DMS153 (cell line): ENCODE data around the gene GFOD1.
"Not testable (repeated sequence)": the region's sequence is repeated elsewhere in the genome, so short reads cannot be mapped to it uniquely, and the experiment has no call there.

Source experiments
- DNase-seq: peaks from one replicate; lab custom pipeline; 2025; lab: John Stamatoyannopoulos, UW

GFOD1 gene

DNA sequence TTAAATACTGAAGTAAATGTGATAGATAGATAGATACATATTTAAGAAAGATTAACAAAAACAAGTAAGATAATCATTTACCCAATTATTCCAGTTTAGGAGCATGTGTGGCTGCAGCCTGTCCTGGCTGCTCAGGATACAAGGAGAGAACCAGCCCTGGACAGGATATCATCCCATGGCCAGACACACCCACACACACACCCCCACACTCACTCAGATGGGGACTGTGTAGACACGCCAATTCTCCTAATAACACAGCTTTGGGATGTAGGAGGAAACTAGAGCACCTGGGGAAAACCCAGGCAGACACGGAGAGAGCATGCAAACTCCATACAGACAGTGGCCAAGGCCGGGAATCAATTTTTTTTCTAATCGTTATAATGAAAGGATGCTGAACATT lies 45.6 kb downstream of the GFOD1 start:
- DNase-seq: no peak

DNA sequence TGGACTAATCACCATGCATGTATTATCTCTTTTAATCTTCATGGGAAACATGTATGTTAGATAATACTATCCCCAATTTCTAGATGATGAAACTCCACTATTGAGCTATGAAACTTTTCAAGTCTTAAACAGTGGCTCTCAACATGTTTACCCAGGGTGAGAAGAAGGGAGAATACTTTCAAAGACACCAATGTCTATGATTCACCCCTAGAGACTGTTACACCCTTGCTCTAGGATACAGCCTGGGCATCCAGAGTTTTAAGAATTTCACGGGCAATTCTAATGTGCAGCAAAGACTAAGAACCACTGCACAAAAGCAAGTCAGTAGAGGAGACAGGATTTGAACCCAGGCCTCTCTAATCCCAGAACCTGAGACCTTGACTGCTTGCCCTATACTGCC lies 47.8 kb downstream of the GFOD1 start:
- DNase-seq: no peak

DNA sequence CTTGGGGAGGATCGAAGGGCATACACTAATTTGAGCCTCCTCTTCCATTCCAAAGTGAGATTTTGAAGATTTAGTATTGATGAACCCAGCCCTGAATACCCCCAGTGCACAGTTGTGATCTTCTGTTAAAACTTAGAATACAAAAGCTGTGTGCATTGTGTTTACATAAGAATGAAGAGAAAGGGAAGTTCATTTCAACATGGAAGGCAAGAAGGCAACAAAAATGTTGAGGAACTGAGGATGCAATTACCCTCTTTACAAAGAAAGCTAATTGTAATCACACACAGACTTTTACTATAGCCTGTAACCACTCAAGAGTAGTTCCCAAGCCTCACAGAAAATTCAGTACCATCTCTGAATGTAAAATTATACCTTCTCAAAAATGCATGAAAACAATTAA lies 49.3 kb downstream of the GFOD1 start:
- DNase-seq: no peak

DNA sequence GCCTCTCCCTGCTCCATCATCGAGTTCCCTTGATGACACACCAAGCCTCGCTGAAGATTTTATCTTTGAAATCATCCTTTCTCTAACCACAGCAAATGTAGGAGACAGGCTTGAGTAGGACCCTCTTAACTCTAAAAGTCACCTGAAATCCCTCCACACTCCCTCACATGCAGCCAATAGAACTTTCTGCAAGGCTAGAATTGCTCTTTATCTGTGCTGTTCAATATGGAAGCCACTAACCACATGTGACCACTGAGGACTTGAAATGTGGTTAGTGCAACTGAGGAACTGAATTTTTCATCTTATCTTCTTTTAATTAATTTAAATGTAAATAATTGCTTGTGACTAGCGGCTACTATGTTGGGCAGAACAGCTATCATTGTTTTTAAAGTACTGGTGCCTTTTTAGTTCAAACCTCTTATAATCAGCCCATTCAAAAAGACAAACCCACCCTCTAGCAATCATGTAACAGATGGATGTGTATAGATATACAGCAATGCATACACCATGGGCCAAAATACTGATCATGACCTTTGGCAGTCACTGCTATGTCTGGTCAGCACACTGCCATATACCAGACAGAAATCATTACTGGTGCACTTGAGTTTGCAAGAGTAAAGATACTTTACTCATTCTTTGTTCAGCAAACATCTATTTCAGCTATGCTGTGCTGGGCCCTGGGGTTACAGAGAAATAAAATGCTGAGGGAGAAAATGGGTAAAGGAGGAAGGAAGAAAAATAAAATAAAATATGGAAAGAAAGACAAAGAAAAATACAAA lies 50.0 kb downstream of the GFOD1 start:
- no peak for DNase-seq

DNA sequence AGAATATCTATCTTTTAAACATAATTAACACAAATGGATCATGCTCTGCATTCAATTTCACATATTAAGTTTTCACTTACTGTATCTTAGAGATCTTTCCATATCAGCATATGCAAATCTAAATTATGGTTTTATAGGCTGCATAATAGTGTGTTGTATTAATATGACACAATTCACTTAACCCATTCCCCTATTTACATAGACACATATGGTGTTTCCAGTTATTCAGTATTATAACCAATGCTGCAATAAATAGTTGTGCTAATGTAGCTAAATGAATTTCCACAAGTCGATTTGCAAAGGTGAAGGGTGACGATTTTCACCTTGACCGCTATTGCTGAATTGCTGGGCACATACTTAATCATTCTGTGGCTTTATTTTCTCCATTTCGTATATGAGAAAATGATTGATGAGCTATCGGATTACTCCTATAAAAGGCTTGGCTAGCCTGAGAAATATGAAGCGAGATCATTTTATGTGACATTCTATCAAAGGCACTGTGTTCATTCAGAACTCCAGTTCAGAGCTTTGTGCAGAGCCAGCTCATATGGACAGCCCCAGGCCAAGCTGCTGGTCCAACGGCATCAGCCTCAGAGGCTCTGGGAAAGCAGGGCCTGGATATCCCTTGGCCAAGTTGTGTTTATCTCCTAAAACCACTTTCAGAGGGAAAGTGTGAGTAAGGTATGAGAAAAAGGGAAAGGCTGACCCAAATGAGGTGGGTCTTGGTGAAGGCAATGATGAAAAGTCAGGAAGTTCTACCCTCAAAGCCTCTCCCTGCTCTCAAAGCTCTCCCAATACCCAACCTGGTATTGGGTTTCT lies 50.8 kb downstream of the GFOD1 start:
- no peak for DNase-seq

DNA sequence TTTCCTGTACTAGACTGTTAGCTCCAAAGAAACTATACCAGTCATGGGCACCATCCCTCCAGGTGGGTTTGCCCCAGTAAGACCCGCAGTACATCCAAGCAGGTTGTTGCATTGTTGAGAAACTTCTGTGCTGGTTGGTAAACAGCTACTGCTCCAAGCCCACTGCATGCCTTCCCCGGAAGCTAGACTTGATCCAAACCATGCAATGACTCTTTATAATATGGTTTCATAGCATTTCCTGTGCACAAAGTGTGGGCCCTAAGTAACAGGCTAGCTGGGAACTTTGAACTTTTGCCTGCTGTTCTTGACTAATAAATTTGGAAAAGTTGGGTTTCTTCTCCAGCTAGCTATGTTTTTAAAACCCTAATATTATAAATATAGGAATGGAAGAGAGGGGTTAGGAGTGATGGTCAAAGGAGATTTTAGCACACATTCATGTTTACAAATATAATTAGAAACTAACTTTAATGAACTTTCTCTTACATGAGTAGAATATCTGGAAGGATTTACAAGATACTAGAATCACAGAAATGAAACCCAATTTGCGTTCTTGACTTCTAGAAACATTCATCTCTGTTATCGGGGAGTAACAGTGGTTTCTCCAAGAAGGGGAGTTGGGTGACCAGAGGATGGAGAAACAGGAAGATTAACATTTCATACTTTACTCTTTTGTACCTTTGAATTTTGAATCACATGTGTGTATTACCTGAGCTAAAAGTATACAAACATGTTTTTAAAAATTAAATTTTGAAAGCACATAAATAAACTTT lies 51.7 kb downstream of the GFOD1 start:
- DNase-seq: no peak

DNA sequence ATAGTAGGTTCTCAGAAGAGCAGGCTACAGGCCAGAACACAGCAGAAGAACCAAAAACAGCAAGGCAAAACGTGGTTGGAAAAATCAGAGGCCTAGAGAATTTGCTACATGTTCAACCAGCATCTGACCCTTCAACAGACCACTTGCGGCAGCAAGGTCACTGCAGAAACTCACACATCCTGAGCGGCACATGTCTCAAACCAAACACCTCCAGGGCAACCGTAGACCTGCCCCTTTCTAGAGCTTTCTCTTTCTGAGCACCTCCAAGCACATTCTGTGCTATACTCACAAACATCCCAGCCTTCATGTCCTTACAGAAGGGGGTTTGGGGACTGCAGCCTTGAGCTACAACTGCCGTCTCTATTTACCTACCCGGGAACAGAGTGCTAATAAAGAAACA lies 52.6 kb downstream of the GFOD1 start:
- no peak for DNase-seq

DNA sequence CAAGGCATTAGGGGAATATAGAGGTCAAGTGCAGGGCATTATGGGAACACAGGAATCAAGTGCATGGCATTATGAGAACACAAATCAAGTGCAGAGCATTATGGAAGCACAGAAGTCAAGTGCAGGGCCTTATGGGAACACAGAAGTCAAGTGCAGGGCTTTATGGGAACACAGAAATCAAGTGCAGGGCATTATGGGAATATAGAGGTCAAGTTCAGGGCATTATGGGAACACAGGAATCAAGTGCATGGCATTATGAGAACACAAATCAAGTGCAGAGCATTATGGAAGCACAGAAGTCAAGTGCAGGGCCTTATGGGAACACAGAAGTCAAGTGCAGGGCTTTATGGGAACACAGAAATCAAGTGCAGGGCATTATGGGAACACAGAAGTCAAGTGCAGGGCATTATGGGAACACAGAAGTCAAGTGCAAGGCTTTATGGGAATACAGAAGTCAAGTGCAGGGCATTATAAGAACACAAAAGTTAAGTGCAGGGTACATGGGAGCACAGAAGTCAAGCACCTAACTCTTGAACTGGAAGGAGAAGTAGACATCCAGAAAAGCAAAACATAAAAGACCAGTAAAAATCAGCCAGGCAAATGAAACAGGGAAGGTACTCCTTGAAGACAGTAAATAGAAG lies 53.1 kb downstream of the GFOD1 start:
- not testable (repeated sequence) for DNase-seq

DNA sequence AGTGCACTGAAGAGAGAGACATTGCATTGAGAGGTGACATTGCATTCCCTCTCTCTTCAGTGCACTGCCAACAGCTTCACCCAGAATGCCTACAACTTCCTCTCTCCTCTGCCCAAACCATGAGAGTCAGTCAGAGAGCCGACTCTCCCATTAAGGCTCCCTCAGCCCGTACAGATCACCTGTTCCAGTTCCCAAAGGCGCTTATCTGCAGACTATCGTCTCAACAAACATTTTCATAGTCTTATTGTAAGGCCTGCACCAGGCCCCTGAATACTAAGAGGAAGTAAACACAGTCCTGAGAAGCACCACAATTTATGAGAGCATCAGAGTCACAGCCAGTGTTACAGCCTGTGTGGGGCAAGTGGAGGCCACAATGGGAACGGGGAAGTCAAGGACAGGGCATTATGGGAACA lies 53.7 kb downstream of the GFOD1 start:
- DNase-seq: no peak

DNA sequence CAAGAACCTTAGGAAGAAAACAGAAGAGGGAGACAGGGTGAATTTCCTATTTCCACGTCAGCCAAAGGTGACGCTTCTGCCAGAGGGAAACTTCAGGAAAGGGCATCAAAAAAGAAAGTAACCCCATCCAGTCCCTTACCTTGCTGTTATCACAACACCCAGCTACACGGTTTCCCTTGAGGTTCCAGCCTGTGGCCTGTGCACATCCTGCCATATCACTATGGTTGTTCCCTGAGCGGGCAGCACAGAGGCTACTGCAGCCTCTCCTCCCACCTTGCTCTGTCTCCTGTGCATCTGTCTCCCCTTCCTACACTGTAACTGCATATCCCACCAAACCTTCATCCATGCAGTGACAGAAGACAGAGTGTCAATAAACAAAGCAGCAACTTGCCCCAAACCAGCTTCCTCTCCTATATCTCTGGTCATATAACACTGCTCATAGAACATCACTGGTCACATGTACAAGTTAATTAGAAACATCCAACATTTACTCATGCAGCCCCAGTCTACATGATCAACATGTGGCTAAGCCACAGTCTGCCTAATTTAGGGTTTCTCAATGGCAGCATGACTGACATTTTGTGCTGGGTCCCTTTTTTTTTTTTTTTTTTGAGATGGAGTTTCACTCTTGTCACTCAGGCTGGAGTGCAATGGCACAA lies 54.7 kb downstream of the GFOD1 start:
- DNase-seq: no peak

DNA sequence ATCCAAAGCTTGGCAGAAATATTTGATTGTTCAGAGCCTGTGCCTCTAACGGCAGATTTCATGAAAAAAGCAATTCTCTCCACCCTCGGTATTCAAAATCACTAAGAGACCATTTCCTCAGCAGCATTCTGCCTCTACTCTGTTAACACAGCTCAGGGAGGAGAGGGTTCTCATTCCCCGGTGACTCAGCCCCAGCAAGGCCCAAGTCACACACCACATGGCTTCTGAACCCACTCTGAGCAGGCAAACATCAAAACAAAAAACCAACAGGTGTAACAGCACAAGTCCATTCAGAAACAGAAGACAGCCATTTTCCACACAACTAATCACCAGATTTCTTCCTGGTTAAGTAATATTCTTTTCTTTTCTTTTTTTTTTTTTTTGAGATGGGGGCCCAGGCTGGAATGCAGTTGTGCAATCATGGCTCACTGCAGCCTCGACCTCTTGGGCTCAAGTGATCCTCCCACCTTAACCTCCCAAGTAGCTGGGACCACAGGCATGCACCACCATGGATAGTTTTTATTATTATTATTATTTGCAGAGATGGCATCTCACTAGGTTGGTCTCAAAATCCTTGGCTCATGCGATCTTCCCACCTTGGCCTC lies 55.4 kb downstream of the GFOD1 start:
- DNase-seq: no peak

DNA sequence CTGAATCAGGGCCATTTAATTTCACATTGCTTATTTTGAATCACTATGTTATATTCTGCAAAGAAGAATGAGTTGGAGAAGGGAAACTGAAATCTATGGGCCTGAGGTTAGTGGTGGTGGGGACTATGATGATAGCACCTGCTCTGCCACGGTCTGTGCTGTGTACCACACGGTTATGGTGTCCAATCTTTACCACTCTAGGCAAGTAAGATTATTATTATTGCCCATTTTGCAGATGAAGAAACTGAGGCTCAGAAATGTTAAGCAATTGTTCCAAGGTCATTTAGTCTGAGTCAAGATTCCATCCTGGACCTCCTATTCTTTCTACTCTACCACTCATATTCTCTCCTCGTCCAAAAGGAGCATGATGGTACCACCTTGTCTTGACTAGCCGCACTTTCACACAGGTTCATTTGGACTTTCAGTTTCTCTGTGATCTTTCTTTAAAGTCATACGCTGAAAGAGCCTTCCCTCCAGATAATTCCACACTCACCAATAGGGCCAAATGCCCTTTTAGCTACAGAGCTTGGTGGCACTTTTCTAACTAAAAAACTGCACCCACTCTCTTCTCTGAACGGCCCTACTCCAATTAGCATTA lies 56.2 kb downstream of the GFOD1 start:
- no peak for DNase-seq

DNA sequence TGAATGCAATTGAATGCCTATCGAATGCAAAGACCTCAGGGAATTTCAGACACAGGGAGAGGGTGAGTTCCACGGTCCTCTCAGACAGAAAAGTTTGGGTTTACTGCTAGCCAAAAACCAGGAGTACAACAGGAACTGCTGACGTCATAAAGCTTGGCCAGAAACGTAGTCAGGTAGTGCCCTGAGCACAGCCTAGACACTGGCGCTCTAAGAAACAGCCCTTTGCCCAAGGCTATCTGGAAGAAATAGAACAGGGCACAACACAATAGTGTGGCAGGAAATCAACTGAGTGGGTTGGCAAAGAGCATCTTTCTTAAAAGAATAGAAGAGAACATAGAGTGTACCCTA lies 58.0 kb downstream of the GFOD1 start:
- DNase-seq: no peak

DNA sequence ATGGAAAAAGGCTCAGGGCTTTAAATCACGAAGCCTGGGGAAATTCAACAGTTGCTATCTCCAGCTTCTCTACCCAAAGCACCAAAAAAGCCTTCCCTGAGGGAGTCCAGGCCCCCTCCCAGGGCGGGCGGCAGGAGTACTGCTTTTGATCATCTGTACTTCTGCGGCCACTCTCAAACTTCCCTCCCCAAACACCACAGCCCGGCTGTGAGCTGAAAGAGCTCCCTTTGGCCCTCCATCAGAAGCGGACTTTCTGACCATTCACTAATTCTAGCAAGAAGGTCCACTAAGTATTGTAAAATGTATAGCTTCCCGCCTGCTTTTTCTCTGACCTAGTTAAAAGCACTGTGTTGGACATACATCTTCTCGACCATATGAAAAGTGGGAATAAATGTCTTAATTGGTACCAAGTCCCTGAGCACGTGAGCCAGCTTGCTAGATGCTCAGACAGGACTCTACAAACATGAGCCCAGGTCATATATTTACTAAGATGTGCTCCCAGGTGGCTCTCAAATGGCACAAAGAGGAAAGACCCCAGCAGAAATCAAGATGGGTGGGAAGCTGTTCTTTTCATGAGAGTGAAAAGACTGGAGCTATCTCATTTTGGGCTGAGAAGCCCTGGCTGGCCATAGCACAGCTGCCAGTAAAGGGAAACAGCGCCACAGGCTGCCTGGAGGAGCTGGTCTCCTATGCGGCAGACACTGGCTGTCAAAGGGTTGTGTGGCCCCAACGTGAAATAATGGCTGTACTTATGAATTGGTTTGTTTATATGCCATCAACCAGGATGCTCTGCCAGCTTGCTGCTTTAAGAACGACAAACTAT lies 58.6 kb downstream of the GFOD1 start:
- no peak for DNase-seq

DNA sequence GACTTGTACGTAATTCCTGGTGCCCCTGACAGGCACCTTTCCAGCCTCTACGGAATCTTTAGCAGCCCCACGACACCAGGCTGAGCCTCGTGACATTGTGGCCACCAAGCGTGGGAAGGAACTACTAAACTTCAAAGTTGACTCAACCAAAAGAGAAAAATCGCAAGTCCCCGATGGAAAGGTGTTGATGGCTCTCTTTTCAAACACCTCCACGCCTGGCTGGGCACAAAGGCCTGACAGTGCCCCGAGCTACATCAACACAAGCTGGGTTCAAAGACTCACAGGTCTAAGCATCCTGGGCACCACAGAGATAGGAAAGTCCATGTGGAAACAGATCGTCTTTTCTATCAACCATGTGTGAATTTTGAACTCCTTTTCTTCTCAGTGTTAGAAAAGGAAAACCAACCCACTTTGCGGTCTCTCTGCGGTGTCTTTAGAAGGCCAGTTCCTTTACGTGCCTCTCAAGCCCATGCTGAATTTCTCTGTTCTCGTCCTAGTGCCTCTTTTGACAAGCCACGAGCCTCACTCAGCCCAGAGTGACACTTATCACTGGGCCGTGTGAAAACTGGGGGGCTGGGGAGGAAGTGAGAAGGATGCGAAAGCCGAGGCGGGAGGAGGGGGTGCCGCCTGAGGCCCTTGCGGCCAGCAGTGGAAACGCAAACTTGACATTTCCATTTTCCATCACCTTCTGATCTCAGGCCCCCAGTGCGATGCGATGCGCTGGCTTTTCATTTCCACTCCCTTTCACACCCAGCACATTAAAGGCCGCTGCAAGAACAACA lies 59.4 kb downstream of the GFOD1 start:
- no peak for DNase-seq

DNA sequence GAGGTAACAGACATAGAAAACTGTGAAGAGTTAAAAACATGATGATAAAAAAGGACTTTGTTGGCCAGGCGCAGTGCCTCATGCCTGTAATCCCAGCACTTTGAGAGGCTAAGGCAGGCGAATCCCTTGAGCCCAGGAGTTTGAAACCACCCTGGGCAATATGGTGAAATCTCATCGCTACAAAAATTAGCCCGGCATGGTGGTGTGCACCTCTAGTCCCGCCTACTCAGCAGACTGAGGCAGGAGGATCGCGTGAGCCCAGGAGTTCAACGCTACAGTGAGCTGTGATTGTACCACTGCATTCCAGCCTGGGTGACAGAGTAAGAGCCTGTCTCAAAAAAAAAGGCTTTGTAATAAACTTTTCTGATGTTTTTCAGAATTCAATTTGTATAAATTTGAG lies 60.1 kb downstream of the GFOD1 start:
- no peak for DNase-seq

DNA sequence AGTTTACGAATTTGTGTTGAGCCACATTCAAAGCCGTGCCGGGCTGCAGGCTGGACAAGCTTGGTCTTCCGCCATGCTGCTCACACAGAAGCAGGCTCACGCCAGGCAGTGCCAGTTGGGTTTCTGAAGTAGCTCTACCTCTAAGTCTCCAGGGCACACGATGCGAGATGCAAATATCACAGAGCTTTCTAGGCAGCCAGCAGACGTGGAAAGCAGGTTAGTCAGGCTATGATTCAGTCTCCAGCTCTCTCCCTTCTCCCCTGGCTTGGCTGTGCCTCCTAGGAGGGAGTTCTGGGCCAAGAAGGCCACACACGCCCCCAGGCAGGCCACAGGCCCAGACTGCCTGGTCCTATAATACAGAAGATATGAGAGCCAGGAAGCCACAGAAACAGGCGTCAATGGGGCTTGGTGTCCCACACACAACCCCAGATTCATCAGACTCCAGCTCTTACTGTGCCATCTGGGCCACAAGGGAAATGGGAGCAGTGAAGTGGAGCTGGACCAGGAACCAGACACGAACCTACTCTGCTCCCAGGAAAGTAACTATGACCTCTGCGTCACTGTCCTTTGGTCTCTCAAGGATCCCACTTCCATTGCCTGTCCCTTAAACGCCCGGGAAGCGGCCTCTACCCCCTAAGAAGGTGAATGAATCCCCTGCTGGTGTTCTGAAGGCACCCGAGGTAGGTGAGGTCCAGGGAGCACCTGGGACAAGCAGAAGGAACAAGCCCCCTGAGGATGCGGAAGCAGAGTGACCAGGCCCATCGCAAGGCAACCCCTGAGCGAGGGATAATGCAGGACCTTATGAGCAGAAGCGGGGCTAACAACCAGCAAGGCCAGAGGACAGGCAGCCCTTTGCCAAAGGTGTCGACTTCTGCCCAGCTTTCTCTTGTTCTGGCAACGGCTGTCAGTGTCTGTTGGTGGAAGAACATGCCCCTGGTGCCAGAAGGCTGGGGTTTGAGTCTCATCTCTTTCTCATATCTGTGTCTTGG lies 61.2 kb downstream of the GFOD1 start:
- no peak for DNase-seq

DNA sequence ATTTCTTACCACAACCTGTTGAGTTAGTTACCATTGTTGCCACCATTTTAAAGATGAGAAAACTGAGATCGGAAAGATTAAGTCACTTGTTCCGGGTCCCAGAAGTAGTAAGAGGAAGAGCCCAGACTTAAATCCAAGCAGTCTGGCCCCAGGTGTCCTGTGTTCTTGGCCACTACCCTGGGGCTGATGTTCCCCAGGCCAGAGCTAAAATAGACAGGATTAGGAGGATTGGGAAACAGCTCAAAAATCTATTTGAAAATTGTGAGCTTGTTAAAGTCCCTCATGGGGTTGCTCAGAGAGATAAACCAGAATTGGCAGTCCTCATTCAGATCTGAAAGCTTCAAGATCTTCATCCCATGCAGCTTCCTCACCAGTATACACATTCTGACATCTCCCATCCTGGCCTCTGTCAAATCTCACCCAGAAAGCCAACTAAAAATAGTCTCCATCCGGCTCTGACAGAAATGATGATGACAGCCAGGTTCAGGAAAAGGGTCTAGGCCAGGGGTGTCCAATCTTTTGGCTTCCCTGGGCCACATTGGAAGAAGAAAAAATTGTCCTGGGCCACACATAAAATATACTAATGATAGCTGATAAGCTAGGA lies 62.0 kb downstream of the GFOD1 start:
- DNase-seq: no peak
